Astrocyte of the spinal cord (primary cell): Measurements from ENCODE around the gene NGEF.
"Not testable (repeated sequence)": the region's sequence is repeated elsewhere in the genome, so short reads cannot be mapped to it uniquely, and the experiment has no call there.

ENCODE experiments used
- DNase-seq: peaks from one replicate; pipeline ENCODE4 v3.0.0; 2011; ENCODE audit warnings: low read depth, low spot score
- H3K4me3 ChIP-seq: 2 replicates; pipeline ENCODE4 v1.5.1; 2011; ENCODE audit warnings: low read depth, mild to moderate bottlenecking, low read length, moderate library complexity
- in situ Hi-C: cut with HindIII; loops from 2 replicates; pipeline ENCODE4 v1.10.0; 2017; ENCODE audit warnings: low sequenced_read_pairs
- TF ChIP-seq, protein P1 (sequence below): IDR thresholded peaks from 2 replicates; pipeline ENCODE4 v1.5.1; 2012; ENCODE audit warnings: low read depth, mild to moderate bottlenecking, low read length, inconsistent platforms

The NGEF gene

DNA sequence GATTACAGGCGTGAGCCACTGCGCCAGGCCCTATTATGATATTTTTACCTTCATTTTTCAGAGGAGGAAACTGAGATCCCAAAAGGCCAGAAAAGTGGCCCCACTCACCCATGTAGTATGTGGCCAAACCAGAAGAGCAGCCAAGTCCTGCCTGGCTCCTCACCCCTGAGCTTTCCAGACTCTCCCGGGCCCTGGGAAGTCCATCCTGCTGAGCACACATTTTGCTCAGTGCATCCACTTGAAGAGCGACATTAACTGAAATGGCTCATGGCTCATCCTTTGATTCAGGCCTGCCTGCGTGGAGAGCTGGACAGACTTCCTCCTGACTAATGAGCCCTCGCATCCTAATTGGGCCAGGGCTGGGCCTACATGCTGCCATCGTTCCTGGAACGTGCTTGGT lies 9.5 kb upstream of the NGEF start:
- no peak for DNase-seq
- no peak overlapping the region for H3K4me3 ChIP-seq
- in situ Hi-C loops, result no loop called here
- TF ChIP-seq, protein P1, sequence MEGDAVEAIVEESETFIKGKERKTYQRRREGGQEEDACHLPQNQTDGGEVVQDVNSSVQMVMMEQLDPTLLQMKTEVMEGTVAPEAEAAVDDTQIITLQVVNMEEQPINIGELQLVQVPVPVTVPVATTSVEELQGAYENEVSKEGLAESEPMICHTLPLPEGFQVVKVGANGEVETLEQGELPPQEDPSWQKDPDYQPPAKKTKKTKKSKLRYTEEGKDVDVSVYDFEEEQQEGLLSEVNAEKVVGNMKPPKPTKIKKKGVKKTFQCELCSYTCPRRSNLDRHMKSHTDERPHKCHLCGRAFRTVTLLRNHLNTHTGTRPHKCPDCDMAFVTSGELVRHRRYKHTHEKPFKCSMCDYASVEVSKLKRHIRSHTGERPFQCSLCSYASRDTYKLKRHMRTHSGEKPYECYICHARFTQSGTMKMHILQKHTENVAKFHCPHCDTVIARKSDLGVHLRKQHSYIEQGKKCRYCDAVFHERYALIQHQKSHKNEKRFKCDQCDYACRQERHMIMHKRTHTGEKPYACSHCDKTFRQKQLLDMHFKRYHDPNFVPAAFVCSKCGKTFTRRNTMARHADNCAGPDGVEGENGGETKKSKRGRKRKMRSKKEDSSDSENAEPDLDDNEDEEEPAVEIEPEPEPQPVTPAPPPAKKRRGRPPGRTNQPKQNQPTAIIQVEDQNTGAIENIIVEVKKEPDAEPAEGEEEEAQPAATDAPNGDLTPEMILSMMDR, result no peak

DNA sequence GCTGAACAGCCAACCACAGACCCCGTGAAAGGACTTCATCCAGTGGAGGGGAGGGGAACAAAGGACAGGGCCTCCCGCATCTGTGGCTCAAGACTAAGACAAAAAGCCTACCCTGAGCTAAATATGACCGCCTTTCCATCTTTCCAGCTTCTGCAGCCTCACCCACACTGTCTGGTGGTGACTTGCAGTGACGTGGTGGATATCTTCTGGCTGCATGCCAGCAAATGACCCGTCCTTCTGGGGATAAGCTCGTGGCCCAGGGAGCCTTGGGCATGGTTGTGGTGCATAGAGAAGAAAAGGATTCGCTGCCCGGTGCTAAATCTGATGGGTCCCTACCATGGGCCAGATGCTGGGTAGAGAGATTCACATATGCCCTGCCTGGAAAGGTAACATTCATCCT lies 8.7 kb upstream of the NGEF start:
- in situ Hi-C loops, result no loop called here
- TF ChIP-seq, protein P1, result no peak
- H3K4me3 ChIP-seq, result no peak overlapping the region
- no peak for DNase-seq

DNA sequence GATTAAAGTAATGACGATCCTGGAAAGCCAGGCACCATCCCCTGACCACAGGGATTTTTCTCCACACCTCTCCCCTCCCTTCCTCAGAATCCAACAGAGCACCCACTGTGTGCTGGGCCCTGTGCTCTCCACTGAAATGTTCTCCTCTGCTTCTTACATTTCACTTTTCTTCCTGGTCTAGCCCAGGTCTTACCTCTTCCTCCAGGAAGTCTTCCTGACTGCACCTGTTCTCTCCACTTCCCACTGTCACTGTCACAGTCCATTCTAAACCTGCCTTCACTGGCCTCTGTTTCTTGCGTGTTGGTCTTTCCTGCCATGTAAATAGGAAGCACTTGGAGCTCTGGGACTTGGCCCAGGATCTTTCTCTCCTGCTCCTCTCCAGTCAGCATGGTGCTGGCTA lies 7.4 kb upstream of the NGEF start:
- no peak for DNase-seq
- in situ Hi-C loops, result no loop called here
- TF ChIP-seq, protein P1, result no peak
- no peak overlapping the region for H3K4me3 ChIP-seq

DNA sequence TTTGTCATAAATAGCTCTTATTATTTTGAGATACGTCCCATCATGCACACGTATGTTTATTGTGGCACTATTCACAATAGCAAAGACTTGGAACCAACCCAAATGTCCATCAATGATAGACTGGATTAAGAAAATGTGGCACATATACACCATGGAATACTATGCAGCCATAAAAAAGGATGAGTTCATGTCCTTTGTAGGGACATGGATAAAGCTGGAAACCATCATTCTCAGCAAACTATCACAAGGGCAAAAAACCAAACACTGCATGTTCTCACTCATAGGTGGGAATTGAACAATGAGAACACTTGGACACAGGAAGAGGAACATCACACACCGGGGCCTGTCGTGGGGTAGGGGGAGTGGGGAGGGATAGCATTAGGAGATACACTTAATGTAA lies 6.6 kb upstream of the NGEF start:
- H3K4me3 ChIP-seq, DNase-seq, in situ Hi-C loops: not testable (repeated sequence)

DNA sequence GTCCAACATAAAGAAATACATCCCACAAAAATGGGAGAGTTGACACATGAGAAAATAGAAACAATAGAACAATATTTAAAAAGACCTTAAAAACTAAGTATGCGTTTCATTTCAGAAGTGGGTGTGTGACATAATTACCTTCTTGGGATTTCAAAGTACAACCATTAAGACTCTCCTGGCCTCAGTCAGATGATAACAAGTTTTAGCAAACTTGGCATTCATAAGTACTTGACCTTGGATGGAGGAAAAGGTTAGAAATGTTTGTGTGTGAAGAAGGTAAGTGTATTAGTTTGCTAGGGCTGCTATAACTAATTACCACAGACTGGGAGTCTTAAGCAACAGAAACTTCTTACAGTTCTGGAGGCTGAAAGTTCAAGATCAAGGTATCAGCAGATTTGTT lies 4.9 kb upstream of the NGEF start:
- in situ Hi-C loops, result no loop called here

DNA sequence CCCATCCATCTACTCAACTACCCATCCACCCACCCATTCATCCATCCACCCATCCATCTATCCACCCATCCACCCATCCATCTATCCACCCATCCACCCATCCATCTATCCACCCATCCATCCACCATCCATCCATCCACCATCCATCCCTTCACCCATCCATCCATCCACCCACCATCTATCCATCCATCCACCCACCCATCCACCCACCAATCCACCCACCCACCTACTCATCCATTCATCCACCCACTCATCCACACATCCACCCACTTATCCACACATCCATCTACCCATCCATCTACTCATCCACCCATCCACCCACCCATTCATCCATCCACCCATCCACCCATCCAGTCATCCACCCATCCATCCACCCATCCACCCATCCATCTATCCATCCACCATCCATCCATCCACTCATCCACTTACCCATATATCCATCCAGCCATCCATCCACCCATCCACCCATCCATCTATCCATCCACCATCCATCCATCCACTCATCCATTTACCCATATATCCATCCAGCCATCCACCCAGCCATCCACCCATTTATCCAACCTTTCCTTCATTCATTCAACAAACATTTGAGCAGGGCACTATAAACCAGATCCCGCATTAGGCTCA lies 2.1 kb upstream of the NGEF start:
- no peak overlapping the region for H3K4me3 ChIP-seq
- TF ChIP-seq, protein P1, result no peak
- no peak for DNase-seq
- in situ Hi-C loops, result no loop called here

More for the DNA sequence above, 4.9 kb upstream of the NGEF start:
- no peak overlapping the region for H3K4me3 ChIP-seq
- DNase-seq, result no peak
- TF ChIP-seq, protein P1, result no peak

DNA sequence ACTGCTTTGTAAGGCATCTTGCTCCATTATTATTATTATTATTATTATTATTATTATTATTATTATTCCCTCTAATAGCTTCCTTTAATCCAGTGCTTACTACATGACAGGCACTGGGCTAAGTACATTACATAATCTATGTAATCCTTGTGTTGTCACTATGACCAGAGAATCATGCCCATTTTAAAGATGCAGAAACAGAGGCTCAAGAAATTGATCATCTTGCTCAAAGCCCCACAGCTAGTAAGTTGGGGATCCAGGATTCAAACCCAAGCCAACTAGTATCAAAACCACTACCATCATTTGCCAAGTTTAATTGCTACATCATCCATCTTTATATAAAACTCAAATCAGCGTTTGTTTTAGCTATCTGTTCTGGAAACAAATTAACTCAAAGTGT lies 594 bp upstream of the NGEF start:
- no peak for DNase-seq
- TF ChIP-seq, protein P1, result no peak
- H3K4me3 ChIP-seq, result no peak overlapping the region
- in situ Hi-C loops, result no loop called here
